Measurements from ENCODE around the gene HLA-DOB.

HLA-DOB gene

GRCh38 chr6:32772656-32773055, 44.1 kb downstream of the HLA-DOB start:
- no peak for DNase-seq (ENCODE audit: low read depth)
- H3K4me3 ChIP-seq (ENCODE audit: low read depth, low read length), result no peak overlapping the region
- TF ChIP-seq CTCF (IDR thresholded peaks at IDR 0.05; ENCODE audit: low read depth, low read length), result no peak

GRCh38 chr6:32764048-32764447, 52.8 kb downstream of the HLA-DOB start:
- TF ChIP-seq MYC (IDR thresholded peaks at IDR 0.05; ENCODE audit: low read depth, low read length) (no peak), POLR2A (IDR thresholded peaks at IDR 0.05; ENCODE audit: extremely low read depth, insufficient read length) (no peak), MAX (IDR thresholded peaks at IDR 0.05; ENCODE audit: low read depth, low read length) (no peak), CTCF (IDR thresholded peaks at IDR 0.05; ENCODE audit: low read depth, low read length) (no peak)
- no peak for DNase-seq (ENCODE audit: low read depth)
- H3K4me3 ChIP-seq (ENCODE audit: low read depth, low read length), result no peak overlapping the region

- H3K4me3 ChIP-seq (ENCODE audit: low read depth, low read length), result no peak within 1 kb of the TSS
- TF ChIP-seq POLR2A (IDR thresholded peaks at IDR 0.05; ENCODE audit: extremely low read depth, insufficient read length) (no peak), MYC (IDR thresholded peaks at IDR 0.05; ENCODE audit: low read depth, low read length) (no peak), MAX (IDR thresholded peaks at IDR 0.05; ENCODE audit: low read depth, low read length) (no peak), CTCF (IDR thresholded peaks at IDR 0.05; ENCODE audit: low read depth, low read length) (no peak)
- no peak for DNase-seq (ENCODE audit: low read depth)
Measured at GRCh38 chr6:32763421-32763820, 53.4 kb downstream of the HLA-DOB start, which contains the start of gene HLA-DQB2. Gene HLA-DQB2 (minus strand): TSS chr6:32763532. CDS start chr6:32763470, 62 bp downstream.
